22Rv1 (cell line): ENCODE results near the gene PRDM16.

ENCODE experiments used
- ZFX ChIP-seq: fragments of 450-650 bp; IDR thresholded peaks from 2 replicates; pipeline ENCODE4 v1.6.1; 2017; ENCODE audit warnings: antibody characterized with exemption, borderline replicate concordance
- TF ChIP-seq, protein P1 (sequence below): fragments of 450-650 bp; IDR thresholded peaks from 2 replicates; pipeline ENCODE4 v1.5.1; 2017; ENCODE audit warnings: mild to moderate bottlenecking

DNA sequence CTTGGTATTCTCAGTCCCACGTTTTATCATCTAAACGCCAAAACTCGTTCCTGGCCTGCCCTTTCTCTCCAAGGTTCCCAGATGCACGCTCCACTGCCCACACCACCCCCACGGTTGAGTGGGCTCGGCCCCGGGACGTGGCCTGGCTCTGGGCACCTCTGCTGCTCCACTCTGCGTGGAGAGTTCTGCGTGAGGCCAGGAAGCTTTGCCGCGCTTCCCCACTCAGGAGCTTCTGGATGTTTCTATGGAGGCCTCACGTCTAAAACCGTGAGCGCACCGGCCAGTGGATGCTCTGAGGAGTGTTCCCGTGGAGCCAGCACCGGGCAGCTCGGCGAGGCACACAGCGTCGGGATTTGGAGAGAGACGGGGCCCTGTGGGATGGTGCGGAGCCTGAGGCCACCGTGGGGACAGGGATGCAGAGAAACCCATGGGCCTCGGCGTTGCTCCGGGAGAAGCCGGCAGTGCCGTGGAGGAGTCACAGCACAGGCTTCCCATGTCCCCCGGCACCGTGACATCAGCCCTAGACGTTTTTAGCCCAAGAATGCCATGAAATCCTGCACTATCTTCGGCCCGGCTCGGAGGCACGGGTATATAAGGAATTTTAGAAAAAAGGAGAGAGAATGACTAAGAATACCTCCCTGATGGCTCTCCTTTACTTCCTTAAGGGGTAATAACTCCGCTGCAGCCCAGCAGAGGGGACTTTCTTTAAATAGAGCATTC lies 125.9 kb downstream of the PRDM16 start:
- TF ChIP-seq, protein P1, sequence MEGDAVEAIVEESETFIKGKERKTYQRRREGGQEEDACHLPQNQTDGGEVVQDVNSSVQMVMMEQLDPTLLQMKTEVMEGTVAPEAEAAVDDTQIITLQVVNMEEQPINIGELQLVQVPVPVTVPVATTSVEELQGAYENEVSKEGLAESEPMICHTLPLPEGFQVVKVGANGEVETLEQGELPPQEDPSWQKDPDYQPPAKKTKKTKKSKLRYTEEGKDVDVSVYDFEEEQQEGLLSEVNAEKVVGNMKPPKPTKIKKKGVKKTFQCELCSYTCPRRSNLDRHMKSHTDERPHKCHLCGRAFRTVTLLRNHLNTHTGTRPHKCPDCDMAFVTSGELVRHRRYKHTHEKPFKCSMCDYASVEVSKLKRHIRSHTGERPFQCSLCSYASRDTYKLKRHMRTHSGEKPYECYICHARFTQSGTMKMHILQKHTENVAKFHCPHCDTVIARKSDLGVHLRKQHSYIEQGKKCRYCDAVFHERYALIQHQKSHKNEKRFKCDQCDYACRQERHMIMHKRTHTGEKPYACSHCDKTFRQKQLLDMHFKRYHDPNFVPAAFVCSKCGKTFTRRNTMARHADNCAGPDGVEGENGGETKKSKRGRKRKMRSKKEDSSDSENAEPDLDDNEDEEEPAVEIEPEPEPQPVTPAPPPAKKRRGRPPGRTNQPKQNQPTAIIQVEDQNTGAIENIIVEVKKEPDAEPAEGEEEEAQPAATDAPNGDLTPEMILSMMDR, result no peak
- TF ChIP-seq ZFX, result no peak
